WTC11 (cell line): ENCODE measurements around the gene FGFRL1.

Experiments
- CTCF ChIP-seq: fragments of 200-600 bp; IDR thresholded peaks from 2 replicates; pipeline ENCODE4 v1.8.0; 2022; ENCODE audit warnings: antibody characterized with exemption
- E2F4 ChIP-seq: sonication (generic); formaldehyde crosslinking; IDR thresholded peaks from 2 replicates; pipeline ENCODE4 v1.8.1; 2022; ENCODE audit warnings: low read depth, mild to moderate bottlenecking, moderate library complexity, missing genetic modification reagents, borderline replicate concordance
- ESRRA ChIP-seq: sonication (generic); formaldehyde crosslinking; IDR thresholded peaks from 2 replicates; pipeline ENCODE4 v1.8.1; 2022; ENCODE audit warnings: mild to moderate bottlenecking, missing genetic modification reagents, borderline replicate concordance
- NFYB ChIP-seq: sonication (generic); formaldehyde crosslinking; conservative IDR thresholded peaks from 2 replicates; pipeline ENCODE4 v1.8.0; 2022; ENCODE audit warnings: low read depth, missing genetic modification reagents
- TEAD4 ChIP-seq: sonication (generic); formaldehyde crosslinking; IDR thresholded peaks from 2 replicates; pipeline ENCODE4 v1.8.0; 2022; ENCODE audit warnings: mild to moderate bottlenecking, missing genetic modification reagents
- ZNF263 ChIP-seq: sonication (generic); formaldehyde crosslinking; IDR thresholded peaks from 2 replicates; pipeline ENCODE4 v1.8.1; 2022; ENCODE audit warnings: low read depth, mild to moderate bottlenecking, moderate library complexity, missing genetic modification reagents
- TF ChIP-seq, protein P1 (sequence below): sonication (generic); formaldehyde crosslinking; IDR thresholded peaks from 2 replicates; pipeline ENCODE4 v1.8.0; 2022; ENCODE audit warnings: mild to moderate bottlenecking, missing genetic modification reagents

GRCh38 chr4:966266-967112, 44.9 kb upstream of the FGFRL1 start:
- TF ChIP-seq ESRRA (CRISPR knock-in tag), result no peak
- TF ChIP-seq ZNF263 (CRISPR knock-in tag), result no peak
- TF ChIP-seq E2F4 (CRISPR knock-in tag), result no peak
- TF ChIP-seq NFYB (CRISPR knock-in tag), result no peak
- TF ChIP-seq CTCF, result no peak
- TF ChIP-seq, protein P1, sequence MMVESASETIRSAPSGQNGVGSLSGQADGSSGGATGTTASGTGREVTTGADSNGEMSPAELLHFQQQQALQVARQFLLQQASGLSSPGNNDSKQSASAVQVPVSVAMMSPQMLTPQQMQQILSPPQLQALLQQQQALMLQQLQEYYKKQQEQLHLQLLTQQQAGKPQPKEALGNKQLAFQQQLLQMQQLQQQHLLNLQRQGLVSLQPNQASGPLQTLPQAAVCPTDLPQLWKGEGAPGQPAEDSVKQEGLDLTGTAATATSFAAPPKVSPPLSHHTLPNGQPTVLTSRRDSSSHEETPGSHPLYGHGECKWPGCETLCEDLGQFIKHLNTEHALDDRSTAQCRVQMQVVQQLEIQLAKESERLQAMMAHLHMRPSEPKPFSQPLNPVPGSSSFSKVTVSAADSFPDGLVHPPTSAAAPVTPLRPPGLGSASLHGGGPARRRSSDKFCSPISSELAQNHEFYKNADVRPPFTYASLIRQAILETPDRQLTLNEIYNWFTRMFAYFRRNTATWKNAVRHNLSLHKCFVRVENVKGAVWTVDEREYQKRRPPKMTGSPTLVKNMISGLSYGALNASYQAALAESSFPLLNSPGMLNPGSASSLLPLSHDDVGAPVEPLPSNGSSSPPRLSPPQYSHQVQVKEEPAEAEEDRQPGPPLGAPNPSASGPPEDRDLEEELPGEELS, result no peak
- TF ChIP-seq TEAD4 (CRISPR knock-in tag), result no peak
